ENCODE results near the gene BEGAIN. TPM values are rescaled to one million over a fixed set of nuclear protein-coding genes. Genes with fewer than 3 reads are reported as not detected.
A peak's percentile ranks its signal among the peaks of the same experiment; 100 is the strongest.

Gene BEGAIN
- total RNA-seq, 1 donor from 2014 or later, result 0.68 TPM

DNA sequence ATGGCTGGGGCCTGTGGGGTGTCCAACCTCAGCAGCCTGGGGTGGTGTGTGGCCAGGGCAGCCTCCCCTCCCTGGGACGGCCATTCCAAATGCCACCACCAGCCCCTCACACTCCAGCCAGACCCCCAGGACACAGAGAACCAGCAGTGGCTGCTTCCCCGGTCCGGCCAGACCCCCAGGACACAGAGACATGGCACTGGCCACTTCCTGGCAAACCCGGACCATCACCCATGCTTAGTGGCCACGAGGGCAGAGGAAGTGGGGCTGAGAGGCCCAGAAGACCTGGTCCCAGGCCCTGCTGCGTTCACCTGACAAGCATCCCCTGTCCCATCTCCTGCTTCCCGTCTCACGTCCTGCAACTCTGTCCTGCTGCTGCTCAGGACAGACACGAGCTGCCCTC is 26.7 kb downstream of the BEGAIN start:
- ATAC-seq, result no peak
- DNase-seq (ENCODE audit: missing footprints), result no peak
- intact Hi-C loops (cut with DNase I), result no loop called here

- ATAC-seq, result no peak
These were observed 27.8 kb downstream of the BEGAIN start for GRCh38 chr14:100559455-100559854.

GRCh38 chr14:100558966-100559365 is 28.3 kb downstream of the BEGAIN start:
- DNase-seq (ENCODE audit: missing footprints), result no peak
- intact Hi-C loops (cut with DNase I), result no loop called here
- no peak for ATAC-seq

More at GRCh38 chr14:100559455-100559854, 27.8 kb downstream of the BEGAIN start:
- DNase-seq (ENCODE audit: missing footprints), result no peak
- intact Hi-C loops (cut with DNase I), result no loop called here

DNA sequence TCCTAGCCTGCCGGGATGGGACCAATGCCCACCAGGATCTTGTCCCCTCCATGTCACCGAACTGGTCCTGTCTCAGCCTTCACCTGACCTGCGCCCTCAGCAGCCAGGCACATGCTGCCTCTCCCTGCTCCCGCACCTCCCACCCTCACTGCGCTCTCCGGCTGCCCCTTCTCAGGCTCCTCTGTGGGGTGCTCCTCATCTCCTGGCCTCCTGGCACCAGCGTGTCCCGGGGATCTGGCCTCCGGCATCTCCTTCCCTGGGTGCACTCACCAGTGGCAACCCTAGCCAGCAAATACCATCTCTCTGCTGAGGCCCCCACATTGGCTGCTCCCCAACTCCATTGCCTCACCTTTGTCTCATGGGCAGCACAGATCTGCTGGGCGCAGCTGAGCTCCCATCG is 29.0 kb downstream of the BEGAIN start:
- intact Hi-C loops (cut with DNase I), result no loop called here
- ATAC-seq (no peak), DNase-seq (ENCODE audit: missing footprints) (no peak)

DNA sequence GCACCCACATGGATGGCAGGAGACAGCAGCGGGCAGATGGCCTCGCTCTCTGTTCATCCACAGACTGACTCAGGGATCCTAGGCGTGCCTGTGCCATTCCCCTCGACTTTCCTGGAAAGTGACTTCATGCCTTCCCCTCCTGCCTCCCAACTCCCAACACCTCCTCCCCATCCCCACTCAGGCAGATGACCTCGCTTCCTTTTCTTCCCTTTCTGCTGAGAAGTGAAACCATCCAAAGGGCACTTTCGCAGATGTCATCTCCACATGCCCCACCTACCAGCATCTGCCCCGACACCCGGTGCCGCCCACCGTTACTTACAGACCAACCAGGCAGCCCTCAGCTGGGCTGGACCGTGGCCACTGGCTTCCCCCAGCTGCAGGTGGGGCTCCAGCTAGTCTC is 29.6 kb downstream of the BEGAIN start:
- intact Hi-C loops (cut with DNase I), result no loop called here
- DNase-seq (ENCODE audit: missing footprints), result no peak
- no peak for ATAC-seq

- intact Hi-C loops (cut with DNase I), result no loop called here
- DNase-seq (ENCODE audit: missing footprints) (no peak), ATAC-seq (peak; percentile 35)
These were observed 30.2 kb downstream of the BEGAIN start for GRCh38 chr14:100556936-100557505.

GRCh38 chr14:100556140-100556475 is 31.1 kb downstream of the BEGAIN start:
- intact Hi-C loops (cut with DNase I), result no loop called here
- no peak for ATAC-seq
- DNase-seq (ENCODE audit: missing footprints), result no peak

DNA sequence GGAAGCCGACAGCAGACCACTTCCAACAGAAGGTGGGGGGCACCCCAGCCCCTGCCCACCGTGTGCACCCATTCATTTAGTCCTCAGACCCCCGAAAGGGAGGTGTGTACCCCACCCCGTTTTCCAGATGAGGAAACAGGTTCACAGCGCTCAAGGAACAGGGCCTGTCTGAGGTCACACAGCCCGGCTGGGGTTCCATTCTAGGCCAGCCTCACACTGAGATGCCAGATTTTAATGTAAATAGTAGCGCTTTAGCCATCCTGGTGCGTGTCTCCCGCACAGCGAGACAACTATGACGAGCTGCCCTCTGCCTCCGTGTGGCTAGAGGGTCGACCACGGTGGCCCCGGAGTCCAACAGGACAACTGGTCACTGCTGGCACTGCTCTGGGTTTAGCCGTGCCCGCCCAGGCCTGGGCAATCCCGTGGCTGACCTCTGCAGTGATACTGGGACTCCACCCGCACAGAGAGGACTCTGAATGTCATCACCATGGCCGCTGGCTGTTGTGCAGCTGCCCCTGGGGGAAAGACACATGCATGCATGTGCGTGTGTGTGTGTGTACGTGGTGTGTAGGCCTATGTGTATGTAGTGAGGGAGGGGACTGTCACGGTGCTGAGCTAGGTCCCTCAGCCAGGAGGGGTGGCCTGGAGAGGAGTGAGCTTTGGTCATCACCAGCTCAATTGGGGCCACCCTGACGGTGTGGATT is 31.6 kb downstream of the BEGAIN start:
- intact Hi-C loops (cut with DNase I), result no loop called here
- DNase-seq (ENCODE audit: missing footprints) (no peak), ATAC-seq (no peak)

DNA sequence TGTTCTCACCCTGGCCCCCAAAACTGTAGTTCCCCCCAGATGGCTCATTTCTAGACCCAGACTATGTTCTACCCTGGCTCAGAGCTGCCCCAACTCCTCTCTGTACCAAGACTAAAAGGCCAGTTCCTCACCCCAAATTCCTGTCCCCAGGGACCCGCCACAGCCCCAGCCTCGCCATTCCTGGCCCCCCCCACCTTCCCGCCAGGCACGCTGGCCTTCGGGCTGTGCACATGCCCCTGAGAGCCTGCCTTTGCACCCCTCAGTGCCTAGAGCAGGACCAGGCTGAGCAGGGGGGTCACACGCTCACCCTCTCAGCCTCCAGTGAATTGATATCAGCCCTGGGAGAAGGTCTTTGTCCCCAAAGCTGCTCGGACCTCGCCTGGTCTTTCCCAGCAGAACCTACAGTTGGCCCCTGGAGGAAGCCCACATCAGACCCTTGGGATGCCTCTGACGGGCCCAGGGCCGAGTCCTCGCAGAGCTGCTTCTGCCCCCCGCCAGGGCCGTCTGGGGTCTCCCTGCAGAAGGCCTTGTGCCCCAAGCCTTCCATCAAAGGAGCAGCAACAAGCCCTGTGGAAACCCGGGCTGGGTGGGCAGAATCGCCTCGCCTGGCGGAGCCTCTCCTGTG is 32.4 kb downstream of the BEGAIN start:
- ATAC-seq (no peak), DNase-seq (ENCODE audit: missing footprints) (no peak)
- intact Hi-C loops (cut with DNase I), result no loop called here

- intact Hi-C loops (cut with DNase I), result no loop called here
- ATAC-seq (peak; percentile 70), DNase-seq (ENCODE audit: missing footprints) (peak; percentile 85)
These were observed 33.0 kb downstream of the BEGAIN start for GRCh38 chr14:100554082-100554677.

DNA sequence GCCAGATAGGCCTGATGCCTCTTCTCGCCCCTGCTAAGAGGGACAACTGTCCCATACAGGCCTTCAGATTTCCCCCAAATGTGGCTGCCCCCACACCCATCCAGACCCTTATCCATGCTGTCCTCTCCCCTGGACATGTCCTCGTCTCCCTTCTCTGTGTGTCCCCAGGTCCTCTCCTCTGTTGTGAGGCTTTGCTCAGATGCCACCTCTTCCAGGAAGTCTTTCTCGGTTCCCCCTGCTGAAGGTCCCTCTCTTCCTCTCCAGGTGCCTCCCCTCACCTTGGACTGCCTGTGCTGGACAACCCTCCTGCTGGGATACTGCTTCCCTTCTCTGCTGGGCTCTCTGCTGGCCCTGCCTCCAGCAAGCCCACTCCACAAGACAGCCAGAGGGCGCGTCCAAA is 33.7 kb downstream of the BEGAIN start:
- ATAC-seq (no peak), DNase-seq (ENCODE audit: missing footprints) (no peak)
- intact Hi-C loops (cut with DNase I), result no loop called here

DNA sequence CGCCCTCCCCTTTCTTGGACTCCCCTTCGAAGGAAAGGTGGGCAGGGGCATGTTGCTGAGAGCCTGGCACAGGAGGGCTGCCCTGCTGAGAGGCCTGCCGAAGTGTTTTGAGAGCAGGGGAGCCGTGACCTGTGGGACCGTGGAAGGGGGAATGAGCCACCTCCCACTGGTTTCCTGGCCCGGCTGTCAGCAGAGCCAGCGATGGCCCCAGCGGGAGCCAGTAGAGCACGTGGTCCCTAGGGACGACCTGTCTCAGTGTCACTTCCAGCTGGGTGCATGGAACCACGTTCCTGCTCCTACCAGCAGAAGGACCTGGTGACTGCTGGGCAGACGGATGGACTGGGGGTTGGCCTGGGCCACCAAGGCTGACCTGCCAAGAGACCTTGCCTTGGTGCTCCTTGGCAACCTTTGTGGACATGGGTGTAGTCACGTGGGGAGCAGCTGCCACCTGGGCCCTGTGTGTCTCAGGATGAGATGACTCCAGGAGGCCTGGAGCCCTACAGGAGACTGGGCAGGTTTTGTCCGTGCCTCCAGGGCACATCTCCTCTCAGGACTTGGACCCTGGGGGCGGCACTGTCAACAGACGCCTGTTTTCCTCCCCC is 34.6 kb downstream of the BEGAIN start:
- intact Hi-C loops (cut with DNase I), result no loop called here
- DNase-seq (ENCODE audit: missing footprints) (no peak), ATAC-seq (no peak)

DNA sequence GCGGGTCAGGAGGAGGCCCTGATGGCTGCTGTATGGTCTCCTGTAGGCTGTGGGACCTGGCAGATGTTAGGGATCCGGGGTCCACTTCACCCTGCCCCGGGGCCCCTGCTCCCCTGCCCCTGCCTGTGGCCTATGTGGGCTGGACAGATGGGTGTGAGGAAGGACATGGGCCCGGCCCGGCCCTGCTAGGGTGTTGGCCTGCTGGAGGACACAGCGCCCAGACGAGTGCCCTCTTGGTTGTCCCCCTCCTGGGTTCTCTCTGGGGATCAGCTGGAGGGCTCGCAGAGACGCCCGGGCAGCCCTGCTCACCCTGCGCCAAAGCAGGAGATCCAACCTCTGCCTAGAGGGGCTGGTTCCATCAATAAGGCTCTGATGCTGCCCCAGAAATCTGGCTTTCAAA is 36.2 kb downstream of the BEGAIN start:
- DNase-seq (ENCODE audit: missing footprints) (no peak), ATAC-seq (no peak)
- intact Hi-C loops (cut with DNase I), result no loop called here

DNA sequence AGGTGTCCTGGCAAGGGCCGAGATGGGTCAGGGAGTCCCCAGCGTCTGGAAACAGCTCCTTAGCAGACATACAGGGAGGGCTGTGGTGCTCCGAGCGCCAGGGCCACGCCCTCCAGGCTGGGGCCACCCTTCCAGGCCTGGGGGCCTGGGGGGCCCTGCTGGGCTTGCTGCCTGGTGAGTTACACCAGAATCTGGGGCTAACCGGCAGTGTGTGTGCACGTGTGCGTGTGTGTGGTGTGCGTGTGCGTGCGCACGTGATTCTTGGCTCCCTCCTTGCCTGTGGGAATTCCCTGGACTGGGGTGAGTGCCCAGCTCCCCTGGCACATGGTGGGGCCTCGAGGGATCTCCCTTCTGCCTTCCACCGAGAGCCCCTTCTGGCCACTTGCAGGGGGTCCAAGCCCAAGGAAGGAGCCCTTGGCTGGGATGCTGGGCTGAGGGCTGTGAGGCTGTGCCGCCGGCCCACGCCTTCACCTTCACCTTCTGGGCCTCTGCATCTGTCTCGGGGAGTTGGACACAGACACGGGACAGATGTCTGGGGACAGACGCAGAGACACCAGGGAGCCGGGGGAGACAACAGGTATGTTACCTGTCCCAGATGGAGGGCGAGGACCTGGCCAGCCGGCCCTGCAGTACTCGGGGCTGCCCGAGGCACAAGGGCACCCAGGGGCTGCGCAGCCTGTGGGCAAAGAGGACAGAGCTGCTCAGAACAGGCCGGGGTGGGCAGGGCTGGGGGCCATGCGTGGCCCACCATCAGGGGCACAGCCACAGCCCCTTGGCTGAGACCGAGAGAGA is 37.2 kb downstream of the BEGAIN start:
- DNase-seq (ENCODE audit: missing footprints), result no peak
- intact Hi-C loops (cut with DNase I), result no loop called here
- ATAC-seq, result no peak

- intact Hi-C loops (cut with DNase I), result no loop called here
- ATAC-seq, result no peak
- DNase-seq (ENCODE audit: missing footprints), result no peak
These were observed 38.3 kb downstream of the BEGAIN start for GRCh38 chr14:100548939-100549338.

DNA sequence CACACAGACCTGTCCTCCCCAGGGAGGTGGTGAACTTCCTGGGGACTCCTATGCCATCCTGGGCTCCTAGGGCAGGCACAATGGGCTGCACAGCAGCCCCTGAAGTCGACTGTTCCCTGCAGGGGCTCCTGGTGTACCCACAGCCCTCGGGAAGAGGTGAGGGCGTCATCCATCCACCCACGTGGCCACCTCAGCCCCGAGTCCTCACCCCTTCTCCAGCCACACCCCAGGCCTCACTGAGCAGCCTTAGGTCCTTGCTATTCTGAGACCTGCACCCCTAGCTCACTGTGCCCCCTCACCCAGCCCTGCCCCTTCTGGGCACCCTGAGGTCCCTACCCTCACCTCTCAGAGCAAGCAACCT is 38.9 kb downstream of the BEGAIN start:
- intact Hi-C loops (cut with DNase I), result no loop called here
- no peak for ATAC-seq
- DNase-seq (ENCODE audit: missing footprints), result no peak

DNA sequence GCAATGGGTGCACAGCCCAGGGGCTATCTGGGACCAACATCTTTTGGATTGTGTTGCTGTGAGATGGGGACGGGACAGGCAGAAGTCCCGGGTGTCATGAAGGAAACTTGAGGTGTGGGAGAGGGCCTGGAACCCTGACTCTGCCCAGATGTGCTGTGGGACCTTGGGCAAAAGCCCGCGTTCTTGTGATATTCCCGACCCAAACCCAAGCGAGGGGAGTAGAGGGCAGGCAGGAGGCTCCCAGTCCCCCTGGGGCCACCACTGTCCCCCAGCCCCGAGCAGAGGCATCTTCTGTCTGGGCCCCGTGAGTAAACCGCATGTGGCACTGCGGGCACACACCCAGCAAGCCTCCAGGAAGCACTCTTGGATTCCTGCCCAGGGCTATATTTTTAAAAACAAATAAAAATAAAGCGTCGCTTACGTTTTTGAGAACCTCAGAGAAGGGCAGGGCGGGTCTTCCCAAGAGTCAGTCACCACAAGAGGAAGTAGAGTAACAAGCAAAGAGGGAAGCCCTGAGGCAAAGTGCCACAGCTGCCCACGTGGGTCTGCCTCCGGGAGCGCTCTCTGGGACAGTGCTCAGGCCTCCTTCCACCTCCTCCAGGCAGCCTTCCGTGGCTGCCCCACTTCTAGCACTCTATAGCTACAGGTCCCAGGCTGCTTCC is 39.5 kb downstream of the BEGAIN start:
- intact Hi-C loops (cut with DNase I), result no loop called here
- peak; percentile 58 for ATAC-seq
- peak; percentile 87 for DNase-seq (ENCODE audit: missing footprints)

GRCh38 chr14:100546051-100546443 is 41.2 kb downstream of the BEGAIN start:
- intact Hi-C loops (cut with DNase I), result no loop called here
- ATAC-seq (peak; percentile 55), DNase-seq (ENCODE audit: missing footprints) (no peak)

- DNase-seq (ENCODE audit: missing footprints) (no peak), ATAC-seq (no peak)
- intact Hi-C loops (cut with DNase I), result no loop called here
These were observed 41.9 kb downstream of the BEGAIN start for GRCh38 chr14:100545359-100545758.
